ENCODE measurements around the gene CYBA. TPM values are rescaled to one million over a fixed set of nuclear protein-coding genes. Genes with fewer than 3 reads are reported as not detected.

Gene CYBA
- polyA plus RNA-seq, 1 donor from 2014 or later, result 6.3 TPM

DNA sequence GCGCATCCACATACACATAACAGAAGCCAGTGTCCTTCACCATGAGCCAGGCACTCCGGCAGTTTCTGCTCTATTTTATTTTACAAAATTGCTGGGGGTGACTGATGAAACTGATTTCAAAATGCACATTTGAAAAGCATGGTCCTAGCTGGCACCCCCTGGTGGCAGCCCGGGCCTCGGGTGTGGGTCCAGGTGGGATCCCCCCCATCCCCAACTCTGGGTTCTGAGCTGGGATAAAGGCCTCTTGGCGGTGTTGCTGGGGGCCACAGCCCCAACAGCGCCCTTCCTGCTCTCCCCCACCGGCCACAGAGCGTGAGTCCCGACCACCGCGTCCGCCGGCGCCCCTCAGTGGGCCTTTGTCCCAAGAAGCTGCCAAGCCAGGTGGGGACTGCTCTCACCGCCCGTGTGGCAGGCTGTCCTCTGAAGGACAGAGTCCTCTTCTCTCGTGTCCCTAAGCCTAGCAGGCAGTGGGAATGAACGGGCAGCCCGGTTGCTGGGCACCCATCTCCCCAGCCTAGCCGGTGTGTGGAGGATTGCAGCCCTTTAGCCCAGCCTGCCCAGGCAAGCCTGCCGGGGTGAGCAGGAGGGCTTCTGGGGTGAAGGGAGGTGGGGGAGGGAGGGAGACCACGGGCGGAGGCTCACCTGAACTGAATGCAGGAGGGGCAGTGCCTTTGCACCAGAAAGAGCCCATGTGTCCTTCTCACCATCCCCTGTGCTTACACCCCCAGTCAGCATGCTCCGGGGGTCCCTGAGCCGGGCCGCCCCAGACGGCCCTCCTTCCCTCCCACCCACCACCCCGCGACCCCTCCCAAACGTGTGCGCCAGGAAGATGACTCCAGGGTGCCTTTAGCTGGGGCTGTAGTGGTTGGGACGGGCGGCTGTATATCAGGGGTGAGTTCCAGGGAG lies 34.6 kb upstream of the CYBA start:
- no peak overlapping the region for H2AFZ ChIP-seq (ENCODE audit: low read depth, low read length)
- no peaks in the 10 kb centered on the region for H3K79me2 ChIP-seq (replicated peaks; ENCODE audit: insufficient read depth, low read length)
- no peak overlapping the region for H3K4me2 ChIP-seq (ENCODE audit: low read length)
- peak overlapping the region; percentile 68 for H3K4me3 ChIP-seq (ENCODE audit: low read length)
- H4K20me1 ChIP-seq (ENCODE audit: insufficient read depth), result no peaks in the 10 kb centered on the region
- H3K27me3 ChIP-seq (ENCODE audit: insufficient read depth, low read depth, low read length), result peaks cover 45% of the 10 kb centered on the region
- no peaks in the 10 kb centered on the region for H3K9me3 ChIP-seq (ENCODE audit: low read length)
- TF ChIP-seq EP300 (conservative IDR thresholded peaks at IDR 0.05; ENCODE audit: poor library complexity, severe bottlenecking) (no peak), TAF1 (IDR thresholded peaks at IDR 0.05; ENCODE audit: low read depth) (no peak), POLR2AphosphoS5 (IDR thresholded peaks at IDR 0.05) (no peak), SMC3 (conservative IDR thresholded peaks at IDR 0.05; ENCODE audit: poor library complexity) (peak; percentile 16), EZH2 (IDR thresholded peaks at IDR 0.05; ENCODE audit: borderline replicate concordance, insufficient read depth, low read length, poor library complexity, severe bottlenecking) (no peak)
- TF ChIP-seq, protein P1, sequence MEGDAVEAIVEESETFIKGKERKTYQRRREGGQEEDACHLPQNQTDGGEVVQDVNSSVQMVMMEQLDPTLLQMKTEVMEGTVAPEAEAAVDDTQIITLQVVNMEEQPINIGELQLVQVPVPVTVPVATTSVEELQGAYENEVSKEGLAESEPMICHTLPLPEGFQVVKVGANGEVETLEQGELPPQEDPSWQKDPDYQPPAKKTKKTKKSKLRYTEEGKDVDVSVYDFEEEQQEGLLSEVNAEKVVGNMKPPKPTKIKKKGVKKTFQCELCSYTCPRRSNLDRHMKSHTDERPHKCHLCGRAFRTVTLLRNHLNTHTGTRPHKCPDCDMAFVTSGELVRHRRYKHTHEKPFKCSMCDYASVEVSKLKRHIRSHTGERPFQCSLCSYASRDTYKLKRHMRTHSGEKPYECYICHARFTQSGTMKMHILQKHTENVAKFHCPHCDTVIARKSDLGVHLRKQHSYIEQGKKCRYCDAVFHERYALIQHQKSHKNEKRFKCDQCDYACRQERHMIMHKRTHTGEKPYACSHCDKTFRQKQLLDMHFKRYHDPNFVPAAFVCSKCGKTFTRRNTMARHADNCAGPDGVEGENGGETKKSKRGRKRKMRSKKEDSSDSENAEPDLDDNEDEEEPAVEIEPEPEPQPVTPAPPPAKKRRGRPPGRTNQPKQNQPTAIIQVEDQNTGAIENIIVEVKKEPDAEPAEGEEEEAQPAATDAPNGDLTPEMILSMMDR (IDR thresholded peaks at IDR 0.05; ENCODE audit: poor library complexity, severe bottlenecking), result peak; percentile 50
- H3K36me3 ChIP-seq (ENCODE audit: insufficient read depth, low read length), result no peaks in the 10 kb centered on the region
- H3K27ac ChIP-seq (ENCODE audit: low read length), result no peak overlapping the region
- no peaks in the 10 kb centered on the region for H3K9me2 ChIP-seq (ENCODE audit: insufficient read depth, low read length)
- H3K9ac ChIP-seq (ENCODE audit: low read length), result no peak overlapping the region
- no peaks in the 10 kb centered on the region for H3F3A ChIP-seq (ENCODE audit: insufficient read depth, low read length, poor library complexity, severe bottlenecking)

DNA sequence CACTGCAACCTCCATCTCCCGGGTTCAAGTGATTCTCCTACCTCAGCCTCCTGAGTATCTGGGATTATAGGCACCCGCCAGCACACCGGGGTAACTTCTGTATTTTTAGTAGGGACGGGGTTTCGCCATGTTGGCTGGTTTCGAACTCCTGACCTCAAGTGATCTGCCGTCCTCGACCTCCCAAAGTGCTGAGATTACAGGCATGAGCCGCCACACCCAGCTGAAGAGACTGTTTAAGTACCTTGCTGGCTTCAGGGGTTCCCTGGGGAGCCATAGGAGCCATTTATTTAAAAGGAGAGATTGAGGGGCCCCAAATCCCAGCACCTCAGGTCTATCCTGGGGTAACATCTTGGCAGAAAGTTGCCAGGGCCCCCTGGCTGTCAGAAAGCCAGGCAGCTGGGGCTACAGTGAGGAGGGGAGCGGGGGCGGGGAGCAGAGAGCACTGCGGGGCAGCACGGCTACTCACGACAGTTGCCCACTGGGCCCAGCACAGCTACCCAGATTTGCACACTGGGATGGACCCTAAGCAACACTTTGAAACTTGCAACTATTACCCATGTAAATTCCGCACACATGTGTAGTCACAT lies 33.8 kb upstream of the CYBA start:
- Histone ChIP-seq H3K27me3 (ENCODE audit: insufficient read depth, low read depth, low read length) (peaks cover 45% of the 10 kb centered on the region), H3K9ac (ENCODE audit: low read length) (no peak overlapping the region), H3K27ac (ENCODE audit: low read length) (no peak overlapping the region), H3K9me2 (ENCODE audit: insufficient read depth, low read length) (no peaks in the 10 kb centered on the region), H3K36me3 (ENCODE audit: insufficient read depth, low read length) (no peaks in the 10 kb centered on the region), H4K20me1 (ENCODE audit: insufficient read depth) (no peaks in the 10 kb centered on the region), H3K79me2 (replicated peaks; ENCODE audit: insufficient read depth, low read length) (no peaks in the 10 kb centered on the region), H2AFZ (ENCODE audit: low read depth, low read length) (no peak overlapping the region), H3K9me3 (ENCODE audit: low read length) (no peaks in the 10 kb centered on the region), H3K4me2 (ENCODE audit: low read length) (no peak overlapping the region), H3K4me3 (ENCODE audit: low read length) (no peak overlapping the region), H3F3A (ENCODE audit: insufficient read depth, low read length, poor library complexity, severe bottlenecking) (no peaks in the 10 kb centered on the region)
- no peak for TF ChIP-seq RAD21 (conservative IDR thresholded peaks at IDR 0.05)
- no peak for TF ChIP-seq EP300 (conservative IDR thresholded peaks at IDR 0.05; ENCODE audit: poor library complexity, severe bottlenecking)
- TF ChIP-seq, protein P2, sequence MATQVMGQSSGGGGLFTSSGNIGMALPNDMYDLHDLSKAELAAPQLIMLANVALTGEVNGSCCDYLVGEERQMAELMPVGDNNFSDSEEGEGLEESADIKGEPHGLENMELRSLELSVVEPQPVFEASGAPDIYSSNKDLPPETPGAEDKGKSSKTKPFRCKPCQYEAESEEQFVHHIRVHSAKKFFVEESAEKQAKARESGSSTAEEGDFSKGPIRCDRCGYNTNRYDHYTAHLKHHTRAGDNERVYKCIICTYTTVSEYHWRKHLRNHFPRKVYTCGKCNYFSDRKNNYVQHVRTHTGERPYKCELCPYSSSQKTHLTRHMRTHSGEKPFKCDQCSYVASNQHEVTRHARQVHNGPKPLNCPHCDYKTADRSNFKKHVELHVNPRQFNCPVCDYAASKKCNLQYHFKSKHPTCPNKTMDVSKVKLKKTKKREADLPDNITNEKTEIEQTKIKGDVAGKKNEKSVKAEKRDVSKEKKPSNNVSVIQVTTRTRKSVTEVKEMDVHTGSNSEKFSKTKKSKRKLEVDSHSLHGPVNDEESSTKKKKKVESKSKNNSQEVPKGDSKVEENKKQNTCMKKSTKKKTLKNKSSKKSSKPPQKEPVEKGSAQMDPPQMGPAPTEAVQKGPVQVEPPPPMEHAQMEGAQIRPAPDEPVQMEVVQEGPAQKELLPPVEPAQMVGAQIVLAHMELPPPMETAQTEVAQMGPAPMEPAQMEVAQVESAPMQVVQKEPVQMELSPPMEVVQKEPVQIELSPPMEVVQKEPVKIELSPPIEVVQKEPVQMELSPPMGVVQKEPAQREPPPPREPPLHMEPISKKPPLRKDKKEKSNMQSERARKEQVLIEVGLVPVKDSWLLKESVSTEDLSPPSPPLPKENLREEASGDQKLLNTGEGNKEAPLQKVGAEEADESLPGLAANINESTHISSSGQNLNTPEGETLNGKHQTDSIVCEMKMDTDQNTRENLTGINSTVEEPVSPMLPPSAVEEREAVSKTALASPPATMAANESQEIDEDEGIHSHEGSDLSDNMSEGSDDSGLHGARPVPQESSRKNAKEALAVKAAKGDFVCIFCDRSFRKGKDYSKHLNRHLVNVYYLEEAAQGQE (IDR thresholded peaks at IDR 0.05; ENCODE audit: borderline replicate concordance), result no peak
- no peak for TF ChIP-seq MXI1 (conservative IDR thresholded peaks at IDR 0.05; ENCODE audit: poor library complexity, severe bottlenecking)
- TF ChIP-seq, protein P1 (IDR thresholded peaks at IDR 0.05; ENCODE audit: poor library complexity, severe bottlenecking), result no peak
- no peak for TF ChIP-seq TAF1 (IDR thresholded peaks at IDR 0.05; ENCODE audit: low read depth)
